SK-N-SH (cell line): Measurements from ENCODE around the gene CALML6. TPM values are rescaled to one million over a fixed set of nuclear protein-coding genes. Genes with fewer than 3 reads are reported as not detected.

Source experiments
- CTCF ChIA-PET: fragments of 300-600, 350-600 bp; formaldehyde crosslinking; extraction: SDS; loops from one replicate; lab custom pipeline; 2021; lab: Yijun Ruan, JAX
- POLR2A ChIA-PET: fragments of 350-600 bp; sonication (Branson Sonifier 250); formaldehyde crosslinking; extraction: SDS; loops from one replicate; lab custom pipeline; 2020; ENCODE audit warnings: antibody characterized with exemption, inconsistent platforms; lab: Yijun Ruan, JAX
- DNase-seq: peaks from one replicate; pipeline ENCODE4 v3.0.0; 2012
- H2AFZ ChIP-seq: fragments of 200-600 bp; sonication (generic); 2 replicates; pipeline ENCODE4 v1.8.1; 2016; ENCODE audit warnings: antibody characterized with exemption, mild to moderate bottlenecking, low read depth
- H3F3A ChIP-seq: fragments of 200-600 bp; sonication (generic); replicated peaks from 2 replicates; pipeline ENCODE3; 2016; ENCODE audit warnings: antibody characterized with exemption, mild to moderate bottlenecking; ENCODE audit not compliant: insufficient read depth
- H3K27ac ChIP-seq, 2 experiments: fragments of 200-500 bp in 1 of 2; fragments of 200-600 bp in 1 of 2; sonication (Bioruptor generic) in 1 of 2; sonication (generic), shearing (Covaris generic) in 1 of 2; 2 replicates each; pipeline versions ENCODE4 v1.5.1 to v1.6.1; 2014 to 2016; ENCODE audit warnings: low read depth in 2 of 2, inconsistent platforms in 1 of 2, low read length in 1 of 2, mild to moderate bottlenecking in 1 of 2, mixed read lengths in 1 of 2
- H3K27me3 ChIP-seq: fragments of 200-600 bp; sonication (generic), shearing (Covaris generic); 2 replicates; pipeline ENCODE4 v1.6.1; 2016; ENCODE audit warnings: mixed run types; ENCODE audit not compliant: insufficient read depth
- H3K36me3 ChIP-seq, 2 experiments: fragments of 200-500 bp in 1 of 2; fragments of 200-600 bp in 1 of 2; sonication (Bioruptor generic) in 1 of 2; sonication (generic) in 1 of 2; replicated peaks in 1 of 2; 2 replicates each; pipeline versions ENCODE3 to v1.5.1; 2014 to 2016; ENCODE audit warnings: low read length in 1 of 2, mild to moderate bottlenecking in 1 of 2; ENCODE audit not compliant: insufficient read depth in 2 of 2, control insufficient read depth in 1 of 2
- H3K4me1 ChIP-seq, 2 experiments: fragments of 200-500 bp in 1 of 2; fragments of 200-600 bp in 1 of 2; sonication (Bioruptor generic) in 1 of 2; sonication (generic), shearing (Covaris generic) in 1 of 2; 2 replicates each; pipeline versions ENCODE4 v1.5.1 to v1.6.1; 2014 to 2016; ENCODE audit warnings: low read depth in 1 of 2, low read length in 1 of 2, mixed run types in 1 of 2; ENCODE audit not compliant: insufficient read depth in 2 of 2, control insufficient read depth in 1 of 2
- H3K4me2 ChIP-seq: fragments of 200-600 bp; sonication (generic), shearing (Covaris generic); 2 replicates; pipeline ENCODE4 v1.6.1; 2017; ENCODE audit warnings: mixed run types
- H3K4me3 ChIP-seq, 2 experiments: fragments of 200-500 bp in 1 of 2; fragments of 200-600 bp in 1 of 2; sonication (Bioruptor generic) in 1 of 2; sonication (generic), shearing (Covaris generic) in 1 of 2; 2 replicates each; pipeline versions ENCODE4 v1.5.1 to v1.8.1; 2014 to 2016; ENCODE audit warnings: low read depth in 2 of 2, inconsistent platforms in 1 of 2, low read length in 1 of 2, mild to moderate bottlenecking in 1 of 2, mixed read lengths in 1 of 2, moderate library complexity in 1 of 2
- H3K79me2 ChIP-seq: fragments of 200-600 bp; sonication (generic); 2 replicates; pipeline ENCODE4 v1.8.1; 2017; ENCODE audit warnings: mild to moderate bottlenecking; ENCODE audit not compliant: insufficient read depth
- H3K9ac ChIP-seq: fragments of 200-600 bp; sonication (generic); 2 replicates; pipeline ENCODE4 v1.6.1; 2017; ENCODE audit warnings: mixed run types
- H3K9me2 ChIP-seq: fragments of 200-600 bp; sonication (generic); 2 replicates; pipeline ENCODE4 v1.6.1; 2017; ENCODE audit warnings: mixed run types
- H3K9me3 ChIP-seq: fragments of 200-600 bp; sonication (generic); 2 replicates; pipeline ENCODE4 v1.6.1; 2017; ENCODE audit warnings: mixed run types, mild to moderate bottlenecking, moderate library complexity
- H4K20me1 ChIP-seq: fragments of 200-600 bp; sonication (generic); 2 replicates; pipeline ENCODE4 v1.6.1; 2017; ENCODE audit warnings: mild to moderate bottlenecking, mixed run types; ENCODE audit not compliant: insufficient read depth
- CHD2 ChIP-seq: fragments of 150-350 bp; IDR thresholded peaks from 2 replicates; pipeline ENCODE4 v1.6.1; 2018; ENCODE audit warnings: low read length; ENCODE audit not compliant: partially characterized antibody
- CTCF ChIP-seq: fragments of 200-600 bp; sonication (generic); IDR thresholded peaks from 2 replicates; pipeline ENCODE4 v1.6.1; 2017; ENCODE audit warnings: antibody characterized with exemption, mild to moderate bottlenecking, moderate library complexity
- EP300 ChIP-seq, 2 experiments: IDR thresholded peaks; 2 replicates each; pipeline versions ENCODE4 v1.4.0 to v1.6.1; 2012; ENCODE audit warnings: borderline replicate concordance in 1 of 2, low read depth in 1 of 2, low read length in 1 of 2
- EZH2phosphoT487 ChIP-seq: fragments of 200-600 bp; sonication (generic); IDR thresholded peaks from 2 replicates; pipeline ENCODE4 v1.6.1; 2017; ENCODE audit warnings: low read depth, mixed run types, mild to moderate bottlenecking, antibody characterized with exemption, moderate library complexity, borderline replicate concordance
- FOSL2 ChIP-seq: IDR thresholded peaks from 2 replicates; pipeline ENCODE4 v1.4.0; 2012; ENCODE audit warnings: low read depth, mild to moderate bottlenecking, moderate library complexity, borderline replicate concordance
- FOXM1 ChIP-seq: IDR thresholded peaks from 2 replicates; pipeline ENCODE4 v1.4.0; 2012; ENCODE audit warnings: low read depth, mild to moderate bottlenecking
- IRF3 ChIP-seq: fragments of 150-350 bp; IDR thresholded peaks from 2 replicates; pipeline ENCODE4 v1.6.1; 2016; ENCODE audit warnings: mild to moderate bottlenecking, low read depth, low read length
- MAX ChIP-seq: IDR thresholded peaks from 2 replicates; pipeline ENCODE4 v1.4.0; 2012; ENCODE audit warnings: low read depth
- NRF1 ChIP-seq: IDR thresholded peaks from 2 replicates; pipeline ENCODE4 v1.6.1; 2012; ENCODE audit warnings: low read depth, mild to moderate bottlenecking, low read length
- PBX3 ChIP-seq: IDR thresholded peaks from 2 replicates; pipeline ENCODE4; 2012
- REST ChIP-seq: IDR thresholded peaks from 2 replicates; pipeline ENCODE4 v1.6.1; 2012; ENCODE audit warnings: mild to moderate bottlenecking, low read depth, low read length, moderate library complexity
- USF2 ChIP-seq: fragments of 150-350 bp; IDR thresholded peaks from 2 replicates; pipeline ENCODE4 v1.6.1; 2017; ENCODE audit warnings: antibody characterized with exemption, low read length, low read depth, borderline replicate concordance
- WGBS: methylation state at CpG from one replicate; pipeline ENCODE4 v1.1.6; 2017; ENCODE audit warnings: low lambda C conversion rate; 5-methylcytosine and 5-hydroxymethylcytosine counted together
- polyA plus RNA-seq, 3 experiments: library from polyadenylated mRNA; depleted of rRNA; stranded (reverse); fragments of >200 nt; gene quantifications; 2 replicates each; pipeline ENCODE4 v1.2.3, GENCODE V29; 2012

CALML6 gene
- polyA plus RNA-seq, 1 of the 3 experiments (the other 2 are of a cell fraction), result 0.87 TPM

- Histone ChIP-seq H2AFZ (no peak overlapping the region), H3K4me3 (no peak overlapping the region), H3K4me2 (no peak overlapping the region), H3K36me3 (no peaks in the 10 kb centered on the region), H3K27ac (no peak overlapping the region), H3K27me3 (no peaks in the 10 kb centered on the region), H3K79me2 (no peaks in the 10 kb centered on the region), H3K4me1 (peaks cover 0 to 5% of the 10 kb centered on the region in 2 experiments; a peak in 1 of 4 replicates), H3K9me3 (no peaks in the 10 kb centered on the region), H3K9me2 (no peaks in the 10 kb centered on the region), H3K9ac (no peak overlapping the region), H3F3A (no peaks in the 10 kb centered on the region), H4K20me1 (no peaks in the 10 kb centered on the region)
- ChIA-PET POLR2A (no interaction called here), CTCF (interaction anchor here (1.2 to 10.4 kb wide), 16 partner anchors 10 to 98 kb away, joined by 5 to 268 read pairs (median 12); partner anchors contain the start of genes PRKCZ and TMEM52)
- WGBS, result 73% methylated on average over 11 of the region's 12 CpGs
- TF ChIP-seq CTCF (no peak), IRF3 (no peak), EP300 (IDR thresholded peaks at IDR 0.05; ENCODE audit: borderline replicate concordance in 1 of 2, low read depth in 1 of 2, low read length in 1 of 2) (no peak), CHD2 (no peak), NRF1 (no peak), USF2 (no peak), FOXM1 (no peak), MAX (no peak), REST (no peak), PBX3 (no peak), EZH2phosphoT487 (no peak), FOSL2 (no peak)
- no peak for DNase-seq
These were observed 44.4 kb downstream of the CALML6 start for GRCh38 chr1:1959459-1959839.
